SKM-1 treated with dmso at 0.1 percent for 144 hours (cell line): ENCODE results near the gene PIP5K1A.
A peak's percentile ranks its signal among the peaks of the same experiment; 100 is the strongest.
"Not testable (repeated sequence)": the region's sequence is repeated elsewhere in the genome, so short reads cannot be mapped to it uniquely, and the experiment has no call there.

ENCODE experiments used
- DNase-seq: peaks from one replicate; lab custom pipeline; 2025; ENCODE audit not compliant: unreplicated experiment; lab: John Stamatoyannopoulos, UW

PIP5K1A gene, protein sequence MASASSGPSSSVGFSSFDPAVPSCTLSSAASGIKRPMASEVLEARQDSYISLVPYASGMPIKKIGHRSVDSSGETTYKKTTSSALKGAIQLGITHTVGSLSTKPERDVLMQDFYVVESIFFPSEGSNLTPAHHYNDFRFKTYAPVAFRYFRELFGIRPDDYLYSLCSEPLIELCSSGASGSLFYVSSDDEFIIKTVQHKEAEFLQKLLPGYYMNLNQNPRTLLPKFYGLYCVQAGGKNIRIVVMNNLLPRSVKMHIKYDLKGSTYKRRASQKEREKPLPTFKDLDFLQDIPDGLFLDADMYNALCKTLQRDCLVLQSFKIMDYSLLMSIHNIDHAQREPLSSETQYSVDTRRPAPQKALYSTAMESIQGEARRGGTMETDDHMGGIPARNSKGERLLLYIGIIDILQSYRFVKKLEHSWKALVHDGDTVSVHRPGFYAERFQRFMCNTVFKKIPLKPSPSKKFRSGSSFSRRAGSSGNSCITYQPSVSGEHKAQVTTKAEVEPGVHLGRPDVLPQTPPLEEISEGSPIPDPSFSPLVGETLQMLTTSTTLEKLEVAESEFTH

DNA sequence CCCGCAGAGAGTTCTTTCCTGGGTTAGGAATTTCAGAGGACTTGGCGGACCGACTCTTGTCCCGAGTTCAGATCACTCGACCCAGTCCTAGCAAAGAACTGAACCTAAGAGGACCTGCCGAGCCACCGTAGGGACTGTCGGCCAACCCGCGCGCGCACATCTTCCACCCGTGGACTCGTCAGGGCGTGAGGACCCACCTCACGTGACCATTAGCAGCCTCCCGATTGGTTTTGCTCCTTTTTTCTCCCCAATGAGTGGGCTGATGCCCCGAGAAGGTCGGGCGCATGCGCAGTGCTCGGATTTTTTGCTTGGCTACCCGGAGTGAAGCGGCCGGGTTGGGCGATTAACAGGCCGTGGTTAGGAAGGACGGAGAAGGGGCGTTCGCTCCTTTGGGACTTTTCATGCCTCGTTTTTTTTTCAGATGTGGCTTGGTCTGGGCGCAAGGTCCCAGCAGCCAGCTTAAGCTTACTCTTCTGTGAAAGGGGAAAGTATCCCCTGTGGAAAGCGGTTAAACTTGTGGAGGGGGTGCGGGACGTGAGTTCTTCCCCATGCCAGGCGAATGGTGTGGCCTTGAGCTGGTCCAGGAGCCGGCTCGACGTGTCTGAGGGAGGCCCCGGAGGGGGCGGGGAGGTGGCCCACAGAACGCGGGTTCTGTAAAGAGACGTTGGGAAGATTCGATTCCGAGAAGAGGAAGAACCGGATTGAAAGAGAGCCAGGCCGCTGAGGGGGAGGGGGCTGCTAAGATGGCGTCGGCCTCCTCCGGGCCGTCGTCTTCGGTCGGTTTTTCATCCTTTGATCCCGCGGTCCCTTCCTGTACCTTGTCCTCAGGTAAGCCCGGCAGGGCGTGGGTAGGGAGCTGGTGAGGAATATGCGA lies at the start of gene PIP5K1A:
Gene PIP5K1A (plus strand): TSS at position 299 of the 874 bp plus-strand sequence. CDS start 445 bp downstream, at position 744.
- DNase-seq, result peak; percentile 100

DNA sequence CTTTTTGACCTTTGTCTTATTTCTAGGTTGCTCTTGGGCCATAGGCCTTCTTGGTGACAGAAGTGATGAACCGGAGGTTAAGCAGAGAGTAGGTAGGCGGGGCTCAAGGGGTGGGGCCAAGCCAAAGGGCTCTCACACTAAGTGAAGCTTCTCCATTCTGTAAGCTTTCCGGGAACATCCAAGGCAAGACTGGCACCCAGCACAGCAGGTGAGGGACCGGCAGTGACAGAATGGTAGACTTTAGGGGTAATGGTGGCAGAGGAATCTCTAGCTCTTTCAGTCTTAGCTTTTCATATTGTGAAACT lies 41.9 kb upstream of the PIP5K1A start, which contains the start of gene TNFAIP8L2:
Gene TNFAIP8L2 (plus strand): TSS at position 135 of the 305 bp plus-strand sequence. CDS start 2,049 bp downstream, outside the sequence.
- DNase-seq, result peak; percentile 91

DNA sequence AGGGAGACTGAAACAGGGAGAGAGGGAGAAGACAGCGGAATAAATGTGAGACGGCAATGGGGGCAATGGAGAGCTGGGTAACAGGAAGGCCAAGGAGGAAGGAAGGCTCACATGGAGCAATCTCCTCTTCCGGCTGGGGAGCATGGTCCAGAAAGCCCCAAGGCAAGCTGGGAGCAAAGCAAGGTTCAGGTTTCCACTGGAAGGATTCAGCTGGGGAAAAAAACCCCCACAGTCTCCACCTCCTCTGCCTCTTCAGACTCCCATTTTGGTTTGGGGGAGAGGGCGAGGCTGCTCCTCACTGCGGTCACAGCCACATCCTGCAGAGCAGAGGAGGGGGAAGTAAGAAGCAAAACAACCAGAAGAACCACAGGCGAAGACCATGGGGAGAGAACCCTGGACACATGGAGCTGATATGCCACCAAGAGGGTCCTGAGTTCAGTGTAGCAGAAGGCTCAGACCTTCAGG lies 41.3 kb upstream of the PIP5K1A start:
- peak; percentile 97 for DNase-seq

DNA sequence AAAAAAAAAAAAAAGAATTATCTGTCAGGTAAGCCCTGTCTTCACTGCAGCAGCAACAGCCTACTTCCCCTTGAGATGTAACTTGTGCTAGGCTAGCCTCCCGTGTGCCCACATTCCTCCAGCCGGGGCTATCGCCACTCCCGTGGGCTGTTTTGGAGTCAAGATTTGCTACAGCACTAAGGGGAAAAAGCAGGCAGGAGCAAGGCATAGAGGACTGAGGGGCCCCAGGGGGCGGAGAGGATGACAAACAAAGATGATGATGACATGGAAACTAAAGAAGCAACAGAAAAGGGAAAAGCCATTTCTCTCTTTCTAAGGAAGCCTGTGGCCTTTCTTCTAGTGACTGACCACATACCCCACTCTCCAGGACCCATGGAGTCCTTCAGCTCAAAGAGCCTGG lies 40.0 kb upstream of the PIP5K1A start:
- peak; percentile 41 for DNase-seq

DNA sequence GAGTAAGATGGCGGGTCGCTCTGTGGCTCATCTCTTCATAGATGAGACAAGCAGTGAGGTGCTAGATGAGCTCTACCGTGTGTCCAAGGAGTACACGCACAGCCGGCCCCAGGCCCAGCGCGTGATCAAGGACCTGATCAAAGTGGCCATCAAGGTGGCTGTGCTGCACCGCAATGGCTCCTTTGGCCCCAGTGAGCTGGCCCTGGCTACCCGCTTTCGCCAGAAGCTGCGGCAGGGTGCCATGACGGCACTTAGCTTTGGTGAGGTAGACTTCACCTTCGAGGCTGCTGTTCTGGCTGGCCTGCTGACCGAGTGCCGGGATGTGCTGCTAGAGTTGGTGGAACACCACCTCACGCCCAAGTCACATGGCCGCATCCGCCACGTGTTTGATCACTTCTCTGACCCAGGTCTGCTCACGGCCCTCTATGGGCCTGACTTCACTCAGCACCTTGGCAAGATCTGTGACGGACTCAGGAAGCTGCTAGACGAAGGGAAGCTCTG lies 39.6 kb upstream of the PIP5K1A start:
- DNase-seq, result peak; percentile 53

DNA sequence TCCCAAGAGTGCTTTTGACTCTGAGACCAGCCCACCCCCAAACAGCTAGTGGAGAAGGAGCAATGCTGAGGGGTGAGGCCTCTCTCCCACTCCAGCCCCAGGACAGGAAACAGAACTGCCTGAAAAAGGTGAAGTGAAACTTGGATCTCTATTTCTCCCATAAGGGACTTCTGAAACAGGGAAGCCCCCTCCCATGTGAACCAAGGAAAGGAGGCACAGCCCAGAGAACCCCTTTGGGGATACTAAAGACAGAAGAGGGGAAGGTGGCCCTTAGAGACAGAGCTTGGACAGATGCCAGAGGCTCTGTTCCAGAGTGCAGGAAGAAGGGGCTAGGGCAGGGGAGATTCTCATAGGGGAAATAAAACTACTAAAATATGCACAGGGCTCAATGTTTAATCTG lies 39.0 kb upstream of the PIP5K1A start:
- DNase-seq, result no peak

DNA sequence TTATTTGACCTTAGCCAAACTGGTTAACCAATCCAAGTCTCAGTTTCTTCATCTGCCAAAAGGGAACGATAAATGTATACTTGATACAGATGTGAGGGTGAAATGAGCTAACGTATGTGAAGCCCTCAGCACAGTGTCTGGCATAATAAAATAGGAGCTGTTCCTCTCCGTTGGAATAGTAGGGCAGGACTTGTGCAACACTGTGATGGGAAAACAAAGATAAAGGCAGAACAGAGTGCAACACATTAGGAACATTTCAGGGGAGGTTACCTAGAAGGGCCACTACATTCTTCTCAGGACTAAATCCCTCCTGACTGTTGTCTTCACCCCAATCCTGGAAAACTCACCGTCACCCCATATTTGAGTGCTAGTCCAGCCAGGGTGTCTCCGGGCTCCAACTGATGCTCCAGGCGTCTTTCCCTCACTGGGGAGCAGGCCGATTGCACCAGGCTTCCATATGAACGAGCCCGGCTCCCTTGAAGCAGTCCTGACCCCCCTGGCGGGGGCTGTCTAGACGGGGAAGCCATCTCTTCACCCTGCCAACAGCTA lies 33.5 kb upstream of the PIP5K1A start:
- no peak for DNase-seq

DNA sequence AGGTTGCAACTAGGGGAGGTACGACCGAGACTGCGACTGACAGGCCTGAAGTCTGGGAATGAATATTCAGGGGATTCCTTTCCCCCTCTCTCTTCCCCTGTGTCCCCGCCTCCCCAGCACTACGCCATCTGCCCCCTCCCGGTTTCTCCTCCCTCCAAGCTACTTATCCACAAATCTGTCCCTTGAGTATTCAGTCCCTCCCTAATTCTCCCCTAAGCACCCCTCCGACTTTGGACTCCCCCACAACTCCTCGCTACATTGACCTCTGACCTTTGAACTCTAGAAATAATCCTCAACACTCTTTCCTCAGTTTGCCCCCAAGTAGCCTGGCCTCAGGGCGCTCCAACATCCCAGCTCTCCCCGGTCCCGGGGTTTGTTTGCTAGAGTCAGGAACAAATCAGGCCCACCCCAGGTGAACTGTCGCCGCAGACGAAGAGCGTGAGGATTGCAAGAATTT lies 33.0 kb upstream of the PIP5K1A start:
- DNase-seq, result no peak

DNA sequence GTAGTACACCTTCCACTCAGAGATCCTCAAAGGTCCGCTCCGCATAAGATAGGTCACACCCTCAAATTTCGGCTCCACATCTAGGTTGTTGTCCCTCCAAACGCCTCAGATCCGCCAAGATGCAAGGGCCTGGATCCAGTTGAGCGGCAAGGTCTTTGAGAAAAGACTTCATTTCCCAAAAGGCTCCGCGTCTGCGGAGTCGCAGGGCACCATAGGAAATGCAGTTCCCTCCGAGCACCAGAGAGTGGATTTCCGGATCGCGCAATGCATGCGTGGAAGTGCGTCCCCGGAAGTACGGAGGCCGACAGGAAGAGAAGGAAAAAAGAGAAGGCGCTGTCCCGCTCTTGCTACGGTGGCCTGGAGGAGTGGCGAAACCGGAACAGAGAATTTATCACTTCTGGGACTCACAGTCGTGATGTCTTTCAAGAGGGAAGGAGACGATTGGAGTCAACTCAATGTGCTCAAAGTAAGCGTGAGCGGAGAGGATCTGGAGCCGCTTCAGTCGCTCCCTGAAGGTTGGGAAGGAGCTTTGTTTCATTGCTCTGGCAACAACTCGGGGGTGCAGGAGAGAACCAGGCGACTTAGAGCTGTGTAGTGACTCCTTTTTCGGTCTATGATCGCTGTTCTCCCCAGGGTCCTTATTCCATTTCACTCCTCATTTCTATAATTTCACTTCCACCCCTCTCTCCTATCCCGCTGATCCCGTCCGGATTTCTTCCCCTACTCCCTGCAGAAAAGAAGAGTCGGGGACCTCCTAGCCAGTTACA lies 32.4 kb upstream of the PIP5K1A start, which contains the start of the genes LYSMD1 and SCNM1:
Gene LYSMD1 (minus strand): TSS at position 165 of the 767 bp plus-strand sequence. CDS start 644 bp downstream, outside the sequence.
Gene SCNM1 (plus strand): TSS at position 407 of the 767 bp plus-strand sequence. CDS start 9 bp downstream, at position 416.
- peak; percentile 100 for DNase-seq

DNA sequence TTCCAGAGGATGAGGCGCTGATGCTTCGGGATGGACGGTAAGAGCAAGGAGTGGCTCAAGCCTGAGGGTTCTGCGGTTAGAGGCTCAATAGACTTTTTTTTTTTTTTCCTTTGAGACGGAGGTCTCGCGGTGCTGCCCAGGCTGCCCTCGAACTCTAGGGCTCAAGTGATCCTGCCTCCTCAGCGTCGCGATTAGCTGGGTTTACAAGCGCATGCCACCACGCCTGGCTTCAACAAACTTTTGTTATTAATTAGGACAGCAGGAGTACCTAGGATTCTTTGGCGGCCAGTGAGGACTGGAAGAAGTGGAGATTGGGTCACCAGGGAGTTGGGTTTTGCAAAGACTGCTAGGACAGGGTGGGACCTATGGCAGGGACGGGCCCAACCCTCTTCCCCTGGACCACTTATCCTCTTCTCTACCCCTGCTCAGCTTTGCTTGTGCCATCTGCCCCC lies 31.8 kb upstream of the PIP5K1A start:
- DNase-seq, result no peak

DNA sequence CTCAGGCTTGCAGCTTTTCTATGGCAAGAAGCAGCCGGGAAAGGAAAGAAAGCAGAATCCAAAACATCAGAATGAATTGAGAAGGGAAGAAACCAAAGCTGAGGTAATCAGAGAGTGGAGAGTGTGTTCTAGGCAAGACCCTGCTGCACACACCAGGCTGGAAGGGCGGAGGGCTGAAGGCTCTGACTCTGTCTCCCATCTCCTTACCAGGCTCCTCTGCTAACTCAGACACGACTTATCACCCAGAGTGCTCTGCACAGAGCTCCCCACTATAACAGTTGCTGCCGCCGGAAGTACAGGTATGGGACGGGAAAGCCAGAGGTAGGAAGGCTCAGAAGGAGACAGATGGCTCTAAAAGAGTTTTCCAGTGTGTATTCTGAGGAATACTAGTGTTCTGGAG lies 31.2 kb upstream of the PIP5K1A start:
- no peak for DNase-seq

DNA sequence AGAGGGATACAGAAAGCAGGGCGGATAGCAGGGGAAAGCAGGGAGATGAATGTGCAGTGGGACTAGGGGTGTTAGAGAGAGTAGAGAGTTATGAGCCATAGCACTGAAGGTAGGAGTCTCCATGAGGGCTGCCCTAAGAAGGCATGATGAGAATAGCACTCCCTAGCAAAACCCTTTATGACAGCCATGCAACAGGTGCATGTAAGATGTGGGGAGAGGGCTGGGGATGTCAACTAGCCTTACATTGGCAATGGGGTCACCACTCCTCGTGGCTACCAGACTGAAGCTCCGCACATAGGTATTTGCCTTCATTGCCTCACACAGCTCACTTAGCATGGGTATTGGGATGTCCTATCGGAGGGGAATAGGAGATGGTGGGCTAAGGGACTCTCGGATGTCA lies 27.2 kb upstream of the PIP5K1A start:
- no peak for DNase-seq

DNA sequence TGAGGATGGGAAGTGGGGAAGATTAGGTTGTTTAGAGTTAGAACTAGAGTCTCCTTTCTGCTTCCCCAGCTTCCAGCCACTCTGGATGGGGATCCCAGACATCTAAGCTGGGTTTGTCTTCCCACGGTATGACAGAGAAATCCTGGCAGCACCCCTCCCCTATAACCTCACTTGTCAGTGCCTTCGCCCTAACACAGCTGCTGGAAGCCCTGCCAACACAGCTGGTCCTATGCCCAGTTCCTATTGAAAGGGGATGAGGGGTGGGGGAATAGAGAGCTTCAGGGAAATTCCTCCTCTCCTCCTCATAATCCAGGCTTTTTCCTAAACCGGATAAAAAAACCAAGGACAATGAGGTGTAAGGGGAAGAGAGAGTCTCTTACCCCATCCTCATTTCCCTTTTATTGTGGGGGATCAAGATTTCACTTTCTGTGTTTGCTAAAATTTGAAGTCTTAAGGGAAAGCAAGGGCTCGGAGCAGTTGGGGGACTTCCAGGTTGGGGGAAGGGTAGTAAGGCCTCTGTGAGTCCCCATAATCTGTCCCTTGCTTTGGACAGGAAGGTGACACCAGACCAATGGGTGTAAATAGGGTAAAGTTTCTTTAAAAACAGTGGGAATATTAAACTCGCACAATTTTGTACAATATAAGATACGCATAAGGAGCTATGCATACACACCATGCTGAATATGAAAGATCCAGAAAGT lies 23.2 kb upstream of the PIP5K1A start:
- DNase-seq, result no peak

DNA sequence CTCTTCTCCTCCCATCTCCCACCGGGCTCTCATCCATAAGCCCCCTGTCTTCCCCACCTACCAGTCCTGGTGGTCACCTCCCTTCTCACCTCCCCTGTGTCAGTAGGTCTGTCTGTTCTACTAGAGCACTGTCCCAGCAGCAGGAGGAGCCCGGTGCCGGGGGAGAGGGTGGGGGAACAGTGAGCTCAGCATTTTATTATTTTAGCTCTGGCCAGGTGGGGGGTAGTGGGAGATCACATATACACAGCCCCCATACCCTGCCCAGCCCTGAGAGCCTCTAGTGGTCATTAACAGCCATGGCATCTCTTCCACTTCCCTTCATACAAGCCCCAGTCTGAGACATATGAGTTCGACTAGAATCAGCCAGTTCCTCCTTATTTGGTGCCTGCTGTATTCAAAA lies 22.5 kb upstream of the PIP5K1A start, which contains the start of gene TMOD4:
Gene TMOD4 (minus strand): TSS at position 119 of the 400 bp plus-strand sequence. CDS start 1,106 bp downstream, outside the sequence.
- DNase-seq, result peak; percentile 56

DNA sequence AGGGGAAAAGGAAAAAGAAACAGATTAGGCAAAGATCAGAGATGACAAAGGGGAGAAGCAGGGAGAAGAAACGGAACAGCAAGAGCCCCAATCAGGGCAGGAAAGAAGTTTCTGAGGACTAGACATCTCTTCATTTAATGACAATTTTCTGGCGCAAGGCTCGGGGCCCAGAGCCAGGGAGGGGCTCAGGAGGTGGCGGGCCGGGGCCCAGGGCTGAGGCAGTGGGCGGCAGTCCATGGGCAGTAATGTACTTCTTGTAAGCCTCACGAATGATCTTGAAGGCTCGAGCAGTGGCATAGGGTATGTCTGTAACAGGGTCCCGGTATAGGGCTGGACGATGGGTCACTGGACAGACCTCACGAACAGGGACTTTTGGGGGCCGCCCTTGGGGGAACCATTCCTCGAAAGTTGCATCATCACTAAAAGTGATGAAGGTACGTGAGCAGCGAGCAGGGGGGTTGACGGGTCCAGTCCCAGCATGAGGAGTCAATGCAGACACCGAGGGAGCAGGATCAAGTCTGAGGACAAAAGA lies 21.8 kb upstream of the PIP5K1A start:
- DNase-seq, result no peak

DNA sequence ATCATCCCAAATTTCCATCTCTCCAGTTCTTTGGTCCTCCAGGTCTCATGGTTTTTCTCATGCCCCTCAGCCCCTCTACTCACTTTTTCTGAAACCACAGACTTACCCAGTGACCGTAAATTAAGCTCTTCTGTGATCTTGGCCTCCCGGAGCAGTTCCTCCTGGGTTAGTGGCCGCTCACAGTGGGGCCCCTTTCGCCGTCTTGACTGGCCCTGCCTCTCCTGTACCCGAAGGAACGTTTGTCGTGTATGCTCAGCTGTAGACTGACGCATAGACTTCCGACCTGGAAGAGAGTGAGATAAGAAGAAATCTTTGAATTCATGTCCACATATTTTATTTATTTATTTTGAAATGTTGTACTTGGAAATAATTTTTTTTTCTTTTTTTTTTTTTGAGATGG lies 14.1 kb upstream of the PIP5K1A start:
- DNase-seq, result no peak

DNA sequence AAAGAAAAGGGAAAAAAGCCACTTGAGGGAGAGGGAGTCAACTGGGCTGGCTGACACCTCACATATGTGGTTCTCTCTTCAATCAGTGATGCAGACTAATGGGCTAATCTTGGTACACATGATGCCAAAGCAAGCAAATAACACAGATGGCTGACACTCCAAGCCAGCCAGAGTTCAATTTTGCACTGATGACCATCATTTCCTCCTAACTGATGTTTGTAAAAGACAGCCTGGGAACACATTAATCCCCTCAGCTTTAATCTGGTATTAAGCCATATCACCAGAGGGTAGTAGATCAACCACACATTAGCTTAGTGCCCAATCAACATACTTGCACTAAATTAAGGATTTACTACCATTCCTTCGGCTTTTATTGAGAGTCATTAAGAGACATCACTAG lies 11.1 kb upstream of the PIP5K1A start:
- no peak for DNase-seq

DNA sequence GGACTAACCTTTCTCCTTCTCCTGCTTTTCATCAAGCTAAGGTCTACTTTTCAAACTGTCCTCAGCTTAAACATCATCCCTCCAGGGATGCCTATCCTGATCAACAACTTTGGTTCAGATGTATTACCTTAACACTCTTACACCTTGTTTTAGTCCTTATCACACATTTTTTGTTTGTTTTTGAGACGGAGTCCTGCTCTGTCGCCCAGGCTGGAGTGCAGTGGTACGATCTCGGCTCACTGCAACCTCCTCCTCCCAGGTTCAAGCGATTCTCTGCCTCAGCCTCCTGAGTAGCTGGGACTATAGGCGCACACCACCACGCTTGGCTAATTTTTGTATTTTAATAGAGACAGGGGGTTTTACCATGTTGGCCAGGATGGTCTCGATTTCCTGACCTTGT lies 9.7 kb upstream of the PIP5K1A start:
- DNase-seq, result not testable (repeated sequence)
